Measurements from ENCODE around the gene NUCKS1. TPM values are rescaled to one million over a fixed set of nuclear protein-coding genes. Genes with fewer than 3 reads are reported as not detected.

NUCKS1 gene
- total and polyA plus RNA-seq, 2 of the 8 experiments (the other 6 are each of a cell fraction or from before 2014, with no cell fraction given): 126 to 461 TPM

DNA sequence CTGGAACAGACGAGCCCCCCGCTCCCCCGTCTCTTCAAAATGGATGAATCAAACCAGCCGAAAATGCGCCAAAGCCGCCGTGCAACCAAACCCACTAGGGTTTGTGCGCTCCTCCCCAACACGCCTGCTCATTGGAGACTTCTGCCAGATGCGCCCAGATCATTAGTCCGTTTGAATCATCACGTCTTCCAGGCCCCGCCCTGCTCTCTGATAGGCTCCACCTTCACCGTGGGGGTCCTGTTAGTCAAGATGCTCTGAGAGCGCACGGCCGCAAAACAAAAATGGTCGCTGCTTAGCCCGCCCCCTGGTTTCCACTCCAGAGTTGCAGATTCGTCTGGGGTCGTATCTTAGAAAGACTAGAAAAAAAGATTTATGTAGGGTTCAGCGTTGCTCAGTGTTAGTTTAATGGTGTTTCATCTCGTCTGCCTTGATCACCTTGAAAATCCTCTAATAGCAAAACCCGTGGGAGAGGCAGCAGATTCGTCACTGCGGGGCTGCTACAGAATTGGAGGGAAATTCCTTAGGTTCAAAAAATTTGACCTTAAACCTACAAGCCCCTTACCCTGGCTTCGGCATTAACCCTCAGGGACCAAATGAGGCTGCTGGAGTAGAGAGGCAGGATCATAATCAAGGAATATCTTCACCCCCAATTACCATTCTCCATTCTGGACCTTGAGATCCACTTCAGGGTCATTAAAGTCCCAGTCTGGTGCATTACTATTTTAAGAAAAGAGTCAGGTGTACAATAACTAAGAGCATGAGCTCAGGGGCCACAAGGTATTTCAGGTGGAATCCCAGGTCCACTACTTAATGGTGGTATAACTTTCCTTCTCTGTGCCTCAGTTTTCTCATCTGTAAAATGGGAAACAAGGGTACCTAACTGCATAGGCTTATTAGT is at the start of gene NUCKS1 (continued):
- TF ChIP-seq, protein P1, sequence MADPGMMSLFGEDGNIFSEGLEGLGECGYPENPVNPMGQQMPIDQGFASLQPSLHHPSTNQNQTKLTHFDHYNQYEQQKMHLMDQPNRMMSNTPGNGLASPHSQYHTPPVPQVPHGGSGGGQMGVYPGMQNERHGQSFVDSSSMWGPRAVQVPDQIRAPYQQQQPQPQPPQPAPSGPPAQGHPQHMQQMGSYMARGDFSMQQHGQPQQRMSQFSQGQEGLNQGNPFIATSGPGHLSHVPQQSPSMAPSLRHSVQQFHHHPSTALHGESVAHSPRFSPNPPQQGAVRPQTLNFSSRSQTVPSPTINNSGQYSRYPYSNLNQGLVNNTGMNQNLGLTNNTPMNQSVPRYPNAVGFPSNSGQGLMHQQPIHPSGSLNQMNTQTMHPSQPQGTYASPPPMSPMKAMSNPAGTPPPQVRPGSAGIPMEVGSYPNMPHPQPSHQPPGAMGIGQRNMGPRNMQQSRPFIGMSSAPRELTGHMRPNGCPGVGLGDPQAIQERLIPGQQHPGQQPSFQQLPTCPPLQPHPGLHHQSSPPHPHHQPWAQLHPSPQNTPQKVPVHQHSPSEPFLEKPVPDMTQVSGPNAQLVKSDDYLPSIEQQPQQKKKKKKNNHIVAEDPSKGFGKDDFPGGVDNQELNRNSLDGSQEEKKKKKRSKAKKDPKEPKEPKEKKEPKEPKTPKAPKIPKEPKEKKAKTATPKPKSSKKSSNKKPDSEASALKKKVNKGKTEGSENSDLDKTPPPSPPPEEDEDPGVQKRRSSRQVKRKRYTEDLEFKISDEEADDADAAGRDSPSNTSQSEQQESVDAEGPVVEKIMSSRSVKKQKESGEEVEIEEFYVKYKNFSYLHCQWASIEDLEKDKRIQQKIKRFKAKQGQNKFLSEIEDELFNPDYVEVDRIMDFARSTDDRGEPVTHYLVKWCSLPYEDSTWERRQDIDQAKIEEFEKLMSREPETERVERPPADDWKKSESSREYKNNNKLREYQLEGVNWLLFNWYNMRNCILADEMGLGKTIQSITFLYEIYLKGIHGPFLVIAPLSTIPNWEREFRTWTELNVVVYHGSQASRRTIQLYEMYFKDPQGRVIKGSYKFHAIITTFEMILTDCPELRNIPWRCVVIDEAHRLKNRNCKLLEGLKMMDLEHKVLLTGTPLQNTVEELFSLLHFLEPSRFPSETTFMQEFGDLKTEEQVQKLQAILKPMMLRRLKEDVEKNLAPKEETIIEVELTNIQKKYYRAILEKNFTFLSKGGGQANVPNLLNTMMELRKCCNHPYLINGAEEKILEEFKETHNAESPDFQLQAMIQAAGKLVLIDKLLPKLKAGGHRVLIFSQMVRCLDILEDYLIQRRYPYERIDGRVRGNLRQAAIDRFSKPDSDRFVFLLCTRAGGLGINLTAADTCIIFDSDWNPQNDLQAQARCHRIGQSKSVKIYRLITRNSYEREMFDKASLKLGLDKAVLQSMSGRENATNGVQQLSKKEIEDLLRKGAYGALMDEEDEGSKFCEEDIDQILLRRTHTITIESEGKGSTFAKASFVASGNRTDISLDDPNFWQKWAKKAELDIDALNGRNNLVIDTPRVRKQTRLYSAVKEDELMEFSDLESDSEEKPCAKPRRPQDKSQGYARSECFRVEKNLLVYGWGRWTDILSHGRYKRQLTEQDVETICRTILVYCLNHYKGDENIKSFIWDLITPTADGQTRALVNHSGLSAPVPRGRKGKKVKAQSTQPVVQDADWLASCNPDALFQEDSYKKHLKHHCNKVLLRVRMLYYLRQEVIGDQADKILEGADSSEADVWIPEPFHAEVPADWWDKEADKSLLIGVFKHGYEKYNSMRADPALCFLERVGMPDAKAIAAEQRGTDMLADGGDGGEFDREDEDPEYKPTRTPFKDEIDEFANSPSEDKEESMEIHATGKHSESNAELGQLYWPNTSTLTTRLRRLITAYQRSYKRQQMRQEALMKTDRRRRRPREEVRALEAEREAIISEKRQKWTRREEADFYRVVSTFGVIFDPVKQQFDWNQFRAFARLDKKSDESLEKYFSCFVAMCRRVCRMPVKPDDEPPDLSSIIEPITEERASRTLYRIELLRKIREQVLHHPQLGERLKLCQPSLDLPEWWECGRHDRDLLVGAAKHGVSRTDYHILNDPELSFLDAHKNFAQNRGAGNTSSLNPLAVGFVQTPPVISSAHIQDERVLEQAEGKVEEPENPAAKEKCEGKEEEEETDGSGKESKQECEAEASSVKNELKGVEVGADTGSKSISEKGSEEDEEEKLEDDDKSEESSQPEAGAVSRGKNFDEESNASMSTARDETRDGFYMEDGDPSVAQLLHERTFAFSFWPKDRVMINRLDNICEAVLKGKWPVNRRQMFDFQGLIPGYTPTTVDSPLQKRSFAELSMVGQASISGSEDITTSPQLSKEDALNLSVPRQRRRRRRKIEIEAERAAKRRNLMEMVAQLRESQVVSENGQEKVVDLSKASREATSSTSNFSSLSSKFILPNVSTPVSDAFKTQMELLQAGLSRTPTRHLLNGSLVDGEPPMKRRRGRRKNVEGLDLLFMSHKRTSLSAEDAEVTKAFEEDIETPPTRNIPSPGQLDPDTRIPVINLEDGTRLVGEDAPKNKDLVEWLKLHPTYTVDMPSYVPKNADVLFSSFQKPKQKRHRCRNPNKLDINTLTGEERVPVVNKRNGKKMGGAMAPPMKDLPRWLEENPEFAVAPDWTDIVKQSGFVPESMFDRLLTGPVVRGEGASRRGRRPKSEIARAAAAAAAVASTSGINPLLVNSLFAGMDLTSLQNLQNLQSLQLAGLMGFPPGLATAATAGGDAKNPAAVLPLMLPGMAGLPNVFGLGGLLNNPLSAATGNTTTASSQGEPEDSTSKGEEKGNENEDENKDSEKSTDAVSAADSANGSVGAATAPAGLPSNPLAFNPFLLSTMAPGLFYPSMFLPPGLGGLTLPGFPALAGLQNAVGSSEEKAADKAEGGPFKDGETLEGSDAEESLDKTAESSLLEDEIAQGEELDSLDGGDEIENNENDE (IDR thresholded peaks at IDR 0.05; ENCODE audit: insufficient replicate concordance, low read length): no peak
- no peak for TF ChIP-seq MAFK (IDR thresholded peaks at IDR 0.05; ENCODE audit: low read depth, low read length)

Data from H1 (cell line).